Adipocyte (in vitro differentiated cells): ENCODE results near the gene SRD5A2.

Source experiments
- DNase-seq: peaks from one replicate; pipeline ENCODE4 v3.0.0-alpha.2; 2015; ENCODE audit warnings: low read depth
- H3K27me3 ChIP-seq: replicated peaks from 2 replicates; pipeline ENCODE4 v1.7.0; 2013; ENCODE audit warnings: mild to moderate bottlenecking, low read length, moderate library complexity; ENCODE audit not compliant: control insufficient read depth, insufficient read depth
- H3K36me3 ChIP-seq: 2 replicates; pipeline ENCODE4 v1.7.0; 2013; ENCODE audit warnings: low read length, mild to moderate bottlenecking, moderate library complexity; ENCODE audit not compliant: control insufficient read depth, insufficient read depth, severe bottlenecking
- H3K4me1 ChIP-seq: 2 replicates; pipeline ENCODE4 v1.7.0; 2013; ENCODE audit warnings: mild to moderate bottlenecking, low read length, moderate library complexity; ENCODE audit not compliant: control insufficient read depth, insufficient read depth
- H3K4me3 ChIP-seq: 2 replicates; pipeline ENCODE4 v1.7.0; 2013; ENCODE audit warnings: mild to moderate bottlenecking, low read length, moderate library complexity
- H3K9ac ChIP-seq: 2 replicates; pipeline ENCODE4 v1.7.0; 2013; ENCODE audit warnings: mild to moderate bottlenecking, low read length, moderate library complexity
- H3K9me3 ChIP-seq: 2 replicates; pipeline ENCODE4 v1.7.0; 2013; ENCODE audit warnings: mild to moderate bottlenecking, low read length, moderate library complexity; ENCODE audit not compliant: control insufficient read depth

Gene SRD5A2

GRCh38 chr2:31531101-31531500, 49.6 kb downstream of the SRD5A2 start:
- Histone ChIP-seq H3K4me1 (no peaks in the 10 kb centered on the region), H3K36me3 (no peaks in the 10 kb centered on the region)
- no peak for DNase-seq

GRCh38 chr2:31529256-31529655, 51.5 kb downstream of the SRD5A2 start:
- H3K9ac ChIP-seq: no peak overlapping the region
- H3K9me3 ChIP-seq: no peaks in the 10 kb centered on the region
- no peak overlapping the region for H3K4me3 ChIP-seq
- DNase-seq: no peak
- H3K4me1 ChIP-seq: no peaks in the 10 kb centered on the region
- peaks cover 5% of the 10 kb centered on the region for H3K27me3 ChIP-seq
- no peaks in the 10 kb centered on the region for H3K36me3 ChIP-seq

More at GRCh38 chr2:31531101-31531500, 49.6 kb downstream of the SRD5A2 start:
- H3K27me3 ChIP-seq: peaks cover 6% of the 10 kb centered on the region
- H3K4me3 ChIP-seq: no peak overlapping the region
- H3K9ac ChIP-seq: no peak overlapping the region
- no peaks in the 10 kb centered on the region for H3K9me3 ChIP-seq

- no peak for DNase-seq
- Histone ChIP-seq H3K4me1 (no peaks in the 10 kb centered on the region), H3K36me3 (no peaks in the 10 kb centered on the region), H3K9me3 (no peaks in the 10 kb centered on the region), H3K27me3 (peaks cover 5% of the 10 kb centered on the region), H3K4me3 (no peak overlapping the region), H3K9ac (no peak overlapping the region)
These were observed 51.9 kb downstream of the SRD5A2 start for GRCh38 chr2:31528823-31529222.

- no peaks in the 10 kb centered on the region for H3K9me3 ChIP-seq
- peaks cover 5% of the 10 kb centered on the region for H3K27me3 ChIP-seq
- no peaks in the 10 kb centered on the region for H3K4me1 ChIP-seq
- no peaks in the 10 kb centered on the region for H3K36me3 ChIP-seq
- DNase-seq: peak; percentile 61
- no peak overlapping the region for H3K4me3 ChIP-seq
- no peak overlapping the region for H3K9ac ChIP-seq
These were observed 53.6 kb downstream of the SRD5A2 start for GRCh38 chr2:31526946-31527732.

GRCh38 chr2:31525876-31526275, 54.9 kb downstream of the SRD5A2 start:
- no peak overlapping the region for H3K4me3 ChIP-seq
- DNase-seq: no peak
- no peaks in the 10 kb centered on the region for H3K36me3 ChIP-seq
- H3K4me1 ChIP-seq: no peaks in the 10 kb centered on the region
- H3K9me3 ChIP-seq: no peaks in the 10 kb centered on the region
- peaks cover 3% of the 10 kb centered on the region for H3K27me3 ChIP-seq
- no peak overlapping the region for H3K9ac ChIP-seq

GRCh38 chr2:31524592-31524991, 56.1 kb downstream of the SRD5A2 start:
- DNase-seq: no peak
- Histone ChIP-seq H3K9ac (no peak overlapping the region), H3K9me3 (no peaks in the 10 kb centered on the region), H3K27me3 (no peaks in the 10 kb centered on the region), H3K4me1 (no peaks in the 10 kb centered on the region), H3K4me3 (no peak overlapping the region), H3K36me3 (no peaks in the 10 kb centered on the region)

GRCh38 chr2:31523871-31524492, 56.8 kb downstream of the SRD5A2 start:
- H3K4me3 ChIP-seq: no peak overlapping the region
- H3K9ac ChIP-seq: no peak overlapping the region
- H3K36me3 ChIP-seq: no peaks in the 10 kb centered on the region
- H3K4me1 ChIP-seq: no peaks in the 10 kb centered on the region
- H3K9me3 ChIP-seq: no peaks in the 10 kb centered on the region
- peak; percentile 87 for DNase-seq
- H3K27me3 ChIP-seq: no peaks in the 10 kb centered on the region

GRCh38 chr2:31522786-31523185, 58.0 kb downstream of the SRD5A2 start:
- Histone ChIP-seq H3K9me3 (no peaks in the 10 kb centered on the region), H3K27me3 (no peaks in the 10 kb centered on the region), H3K9ac (no peak overlapping the region), H3K36me3 (no peaks in the 10 kb centered on the region), H3K4me1 (no peaks in the 10 kb centered on the region), H3K4me3 (no peak overlapping the region)
- no peak for DNase-seq

GRCh38 chr2:31517442-31518203, 63.1 kb downstream of the SRD5A2 start:
- Histone ChIP-seq H3K27me3 (no peaks in the 10 kb centered on the region), H3K9me3 (no peaks in the 10 kb centered on the region), H3K4me3 (no peak overlapping the region), H3K4me1 (no peaks in the 10 kb centered on the region), H3K9ac (no peak overlapping the region), H3K36me3 (no peaks in the 10 kb centered on the region)
- DNase-seq: no peak

- H3K4me3 ChIP-seq: no peak overlapping the region
- no peaks in the 10 kb centered on the region for H3K36me3 ChIP-seq
- H3K9me3 ChIP-seq: no peaks in the 10 kb centered on the region
- no peak for DNase-seq
- H3K9ac ChIP-seq: no peak overlapping the region
- H3K27me3 ChIP-seq: no peaks in the 10 kb centered on the region
- H3K4me1 ChIP-seq: peaks cover 12% of the 10 kb centered on the region
These were observed 65.2 kb downstream of the SRD5A2 start for GRCh38 chr2:31515586-31515985.

GRCh38 chr2:31513553-31513952, 67.2 kb downstream of the SRD5A2 start:
- Histone ChIP-seq H3K9me3 (no peaks in the 10 kb centered on the region), H3K9ac (no peak overlapping the region), H3K4me1 (peaks cover 12% of the 10 kb centered on the region), H3K4me3 (no peak overlapping the region), H3K36me3 (no peaks in the 10 kb centered on the region), H3K27me3 (no peaks in the 10 kb centered on the region)
- DNase-seq: no peak
